ENCODE data around the gene DECR2. TPM values are rescaled to one million over a fixed set of nuclear protein-coding genes. Genes with fewer than 3 reads are reported as not detected.
A peak's percentile ranks its signal among the peaks of the same experiment; 100 is the strongest.

Gene DECR2
- total and polyA plus RNA-seq, 2 of the 13 experiments (the other 11 are each of a cell fraction or from before 2014, with no cell fraction given): 36.3 to 44.6 TPM

DNA sequence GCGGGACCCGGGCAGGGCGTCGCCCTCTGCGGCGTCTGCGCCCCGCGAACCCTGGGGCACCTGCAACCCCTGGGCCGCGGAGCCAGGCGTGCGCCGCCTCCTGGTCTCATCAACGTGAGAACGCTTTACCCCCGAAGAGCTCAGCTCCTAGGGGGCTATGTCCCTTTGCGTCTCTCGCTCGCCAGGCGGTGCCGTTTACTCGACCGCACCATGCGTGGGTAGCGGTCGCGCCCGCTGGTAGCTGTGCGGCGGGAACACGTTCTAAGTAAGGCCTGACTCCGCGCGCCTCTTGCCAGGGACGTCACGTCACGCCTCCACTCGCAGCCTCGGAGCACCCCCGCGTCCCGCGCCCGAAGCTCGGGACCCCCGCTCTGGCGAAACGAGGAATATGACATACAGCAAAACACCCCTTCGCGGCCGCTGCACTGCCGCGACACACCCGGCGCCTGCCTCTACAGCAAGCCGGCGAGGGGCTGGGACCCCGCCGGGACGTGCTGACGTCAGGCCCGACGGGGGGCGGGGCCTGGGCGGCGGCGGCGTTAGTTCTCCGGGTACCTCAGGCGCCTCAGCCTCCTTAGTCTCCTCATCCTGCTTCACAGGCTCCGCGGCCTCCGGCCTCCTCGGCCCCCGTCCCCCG is 23.5 kb downstream of the DECR2 start, which contains the start of gene RAB11FIP3 (continued):
- TF ChIP-seq, protein P1, sequence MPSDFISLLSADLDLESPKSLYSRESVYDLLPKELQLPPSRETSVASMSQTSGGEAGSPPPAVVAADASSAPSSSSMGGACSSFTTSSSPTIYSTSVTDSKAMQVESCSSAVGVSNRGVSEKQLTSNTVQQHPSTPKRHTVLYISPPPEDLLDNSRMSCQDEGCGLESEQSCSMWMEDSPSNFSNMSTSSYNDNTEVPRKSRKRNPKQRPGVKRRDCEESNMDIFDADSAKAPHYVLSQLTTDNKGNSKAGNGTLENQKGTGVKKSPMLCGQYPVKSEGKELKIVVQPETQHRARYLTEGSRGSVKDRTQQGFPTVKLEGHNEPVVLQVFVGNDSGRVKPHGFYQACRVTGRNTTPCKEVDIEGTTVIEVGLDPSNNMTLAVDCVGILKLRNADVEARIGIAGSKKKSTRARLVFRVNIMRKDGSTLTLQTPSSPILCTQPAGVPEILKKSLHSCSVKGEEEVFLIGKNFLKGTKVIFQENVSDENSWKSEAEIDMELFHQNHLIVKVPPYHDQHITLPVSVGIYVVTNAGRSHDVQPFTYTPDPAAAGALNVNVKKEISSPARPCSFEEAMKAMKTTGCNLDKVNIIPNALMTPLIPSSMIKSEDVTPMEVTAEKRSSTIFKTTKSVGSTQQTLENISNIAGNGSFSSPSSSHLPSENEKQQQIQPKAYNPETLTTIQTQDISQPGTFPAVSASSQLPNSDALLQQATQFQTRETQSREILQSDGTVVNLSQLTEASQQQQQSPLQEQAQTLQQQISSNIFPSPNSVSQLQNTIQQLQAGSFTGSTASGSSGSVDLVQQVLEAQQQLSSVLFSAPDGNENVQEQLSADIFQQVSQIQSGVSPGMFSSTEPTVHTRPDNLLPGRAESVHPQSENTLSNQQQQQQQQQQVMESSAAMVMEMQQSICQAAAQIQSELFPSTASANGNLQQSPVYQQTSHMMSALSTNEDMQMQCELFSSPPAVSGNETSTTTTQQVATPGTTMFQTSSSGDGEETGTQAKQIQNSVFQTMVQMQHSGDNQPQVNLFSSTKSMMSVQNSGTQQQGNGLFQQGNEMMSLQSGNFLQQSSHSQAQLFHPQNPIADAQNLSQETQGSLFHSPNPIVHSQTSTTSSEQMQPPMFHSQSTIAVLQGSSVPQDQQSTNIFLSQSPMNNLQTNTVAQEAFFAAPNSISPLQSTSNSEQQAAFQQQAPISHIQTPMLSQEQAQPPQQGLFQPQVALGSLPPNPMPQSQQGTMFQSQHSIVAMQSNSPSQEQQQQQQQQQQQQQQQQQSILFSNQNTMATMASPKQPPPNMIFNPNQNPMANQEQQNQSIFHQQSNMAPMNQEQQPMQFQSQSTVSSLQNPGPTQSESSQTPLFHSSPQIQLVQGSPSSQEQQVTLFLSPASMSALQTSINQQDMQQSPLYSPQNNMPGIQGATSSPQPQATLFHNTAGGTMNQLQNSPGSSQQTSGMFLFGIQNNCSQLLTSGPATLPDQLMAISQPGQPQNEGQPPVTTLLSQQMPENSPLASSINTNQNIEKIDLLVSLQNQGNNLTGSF (CRISPR knock-in tag; IDR thresholded peaks at IDR 0.05): 0 out of 2 replicates have a peak, but pooled peaks have one; percentile 47
- no peak; the same call in 1 of the 2 replicates for TF ChIP-seq ZNF546 (CRISPR knock-in tag; conservative IDR thresholded peaks at IDR 0.05)
- TF ChIP-seq ZNF841 (CRISPR knock-in tag; IDR thresholded peaks at IDR 0.05; ENCODE audit: borderline replicate concordance): no peak
- TF ChIP-seq, protein P2, sequence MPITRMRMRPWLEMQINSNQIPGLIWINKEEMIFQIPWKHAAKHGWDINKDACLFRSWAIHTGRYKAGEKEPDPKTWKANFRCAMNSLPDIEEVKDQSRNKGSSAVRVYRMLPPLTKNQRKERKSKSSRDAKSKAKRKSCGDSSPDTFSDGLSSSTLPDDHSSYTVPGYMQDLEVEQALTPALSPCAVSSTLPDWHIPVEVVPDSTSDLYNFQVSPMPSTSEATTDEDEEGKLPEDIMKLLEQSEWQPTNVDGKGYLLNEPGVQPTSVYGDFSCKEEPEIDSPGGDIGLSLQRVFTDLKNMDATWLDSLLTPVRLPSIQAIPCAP (CRISPR knock-in tag; IDR thresholded peaks at IDR 0.05; ENCODE audit: low read depth): no peak
- no peak for TF ChIP-seq KDM1A (CRISPR knock-in tag; IDR thresholded peaks at IDR 0.05)
- no peak for TF ChIP-seq ZSCAN22 (CRISPR knock-in tag; IDR thresholded peaks at IDR 0.05)
- no peak for TF ChIP-seq KLF9 (CRISPR knock-in tag; IDR thresholded peaks at IDR 0.05; ENCODE audit: low read depth)
- TF ChIP-seq, protein P3, sequence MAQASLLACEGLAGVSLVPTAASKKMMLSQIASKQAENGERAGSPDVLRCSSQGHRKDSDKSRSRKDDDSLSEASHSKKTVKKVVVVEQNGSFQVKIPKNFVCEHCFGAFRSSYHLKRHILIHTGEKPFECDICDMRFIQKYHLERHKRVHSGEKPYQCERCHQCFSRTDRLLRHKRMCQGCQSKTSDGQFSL (CRISPR knock-in tag; IDR thresholded peaks at IDR 0.05): 0 out of 2 replicates have a peak, but pooled peaks have one; percentile 52
- TF ChIP-seq ZBTB20 (CRISPR knock-in tag; IDR thresholded peaks at IDR 0.05; ENCODE audit: borderline replicate concordance, low read depth): no peak
- no peak for TF ChIP-seq ZNF780A (CRISPR knock-in tag; IDR thresholded peaks at IDR 0.05)
- TF ChIP-seq GTF2F1 (IDR thresholded peaks at IDR 0.05; ENCODE audit: low read length): no peak
- TF ChIP-seq ZNF33A (CRISPR knock-in tag; IDR thresholded peaks at IDR 0.05; ENCODE audit: borderline replicate concordance): no peak
- peak; percentile 64 for TF ChIP-seq DMAP1 (CRISPR knock-in tag; IDR thresholded peaks at IDR 0.05)
- TF ChIP-seq, protein P4, sequence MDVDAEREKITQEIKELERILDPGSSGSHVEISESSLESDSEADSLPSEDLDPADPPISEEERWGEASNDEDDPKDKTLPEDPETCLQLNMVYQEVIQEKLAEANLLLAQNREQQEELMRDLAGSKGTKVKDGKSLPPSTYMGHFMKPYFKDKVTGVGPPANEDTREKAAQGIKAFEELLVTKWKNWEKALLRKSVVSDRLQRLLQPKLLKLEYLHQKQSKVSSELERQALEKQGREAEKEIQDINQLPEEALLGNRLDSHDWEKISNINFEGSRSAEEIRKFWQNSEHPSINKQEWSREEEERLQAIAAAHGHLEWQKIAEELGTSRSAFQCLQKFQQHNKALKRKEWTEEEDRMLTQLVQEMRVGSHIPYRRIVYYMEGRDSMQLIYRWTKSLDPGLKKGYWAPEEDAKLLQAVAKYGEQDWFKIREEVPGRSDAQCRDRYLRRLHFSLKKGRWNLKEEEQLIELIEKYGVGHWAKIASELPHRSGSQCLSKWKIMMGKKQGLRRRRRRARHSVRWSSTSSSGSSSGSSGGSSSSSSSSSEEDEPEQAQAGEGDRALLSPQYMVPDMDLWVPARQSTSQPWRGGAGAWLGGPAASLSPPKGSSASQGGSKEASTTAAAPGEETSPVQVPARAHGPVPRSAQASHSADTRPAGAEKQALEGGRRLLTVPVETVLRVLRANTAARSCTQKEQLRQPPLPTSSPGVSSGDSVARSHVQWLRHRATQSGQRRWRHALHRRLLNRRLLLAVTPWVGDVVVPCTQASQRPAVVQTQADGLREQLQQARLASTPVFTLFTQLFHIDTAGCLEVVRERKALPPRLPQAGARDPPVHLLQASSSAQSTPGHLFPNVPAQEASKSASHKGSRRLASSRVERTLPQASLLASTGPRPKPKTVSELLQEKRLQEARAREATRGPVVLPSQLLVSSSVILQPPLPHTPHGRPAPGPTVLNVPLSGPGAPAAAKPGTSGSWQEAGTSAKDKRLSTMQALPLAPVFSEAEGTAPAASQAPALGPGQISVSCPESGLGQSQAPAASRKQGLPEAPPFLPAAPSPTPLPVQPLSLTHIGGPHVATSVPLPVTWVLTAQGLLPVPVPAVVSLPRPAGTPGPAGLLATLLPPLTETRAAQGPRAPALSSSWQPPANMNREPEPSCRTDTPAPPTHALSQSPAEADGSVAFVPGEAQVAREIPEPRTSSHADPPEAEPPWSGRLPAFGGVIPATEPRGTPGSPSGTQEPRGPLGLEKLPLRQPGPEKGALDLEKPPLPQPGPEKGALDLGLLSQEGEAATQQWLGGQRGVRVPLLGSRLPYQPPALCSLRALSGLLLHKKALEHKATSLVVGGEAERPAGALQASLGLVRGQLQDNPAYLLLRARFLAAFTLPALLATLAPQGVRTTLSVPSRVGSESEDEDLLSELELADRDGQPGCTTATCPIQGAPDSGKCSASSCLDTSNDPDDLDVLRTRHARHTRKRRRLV (CRISPR knock-in tag; IDR thresholded peaks at IDR 0.05): 0 out of 2 replicates have a peak, but pooled peaks have one; percentile 58

All from HepG2 (cell line).